B cell (primary cell): ENCODE measurements around the gene AMZ2.

ENCODE experiments used
- EZH2 ChIP-seq: IDR thresholded peaks from 2 replicates; pipeline ENCODE4 v1.6.1; 2012; ENCODE audit warnings: borderline replicate concordance, low read depth, mild to moderate bottlenecking, moderate library complexity, low read length; ENCODE audit not compliant: insufficient read depth, poor library complexity, severe bottlenecking
- TF ChIP-seq, protein P1 (sequence below): fragments of 200-600 bp; IDR thresholded peaks from one replicate; pipeline ENCODE4 v1.8.0; 2022; ENCODE audit warnings: antibody characterized with exemption, mild to moderate bottlenecking

DNA sequence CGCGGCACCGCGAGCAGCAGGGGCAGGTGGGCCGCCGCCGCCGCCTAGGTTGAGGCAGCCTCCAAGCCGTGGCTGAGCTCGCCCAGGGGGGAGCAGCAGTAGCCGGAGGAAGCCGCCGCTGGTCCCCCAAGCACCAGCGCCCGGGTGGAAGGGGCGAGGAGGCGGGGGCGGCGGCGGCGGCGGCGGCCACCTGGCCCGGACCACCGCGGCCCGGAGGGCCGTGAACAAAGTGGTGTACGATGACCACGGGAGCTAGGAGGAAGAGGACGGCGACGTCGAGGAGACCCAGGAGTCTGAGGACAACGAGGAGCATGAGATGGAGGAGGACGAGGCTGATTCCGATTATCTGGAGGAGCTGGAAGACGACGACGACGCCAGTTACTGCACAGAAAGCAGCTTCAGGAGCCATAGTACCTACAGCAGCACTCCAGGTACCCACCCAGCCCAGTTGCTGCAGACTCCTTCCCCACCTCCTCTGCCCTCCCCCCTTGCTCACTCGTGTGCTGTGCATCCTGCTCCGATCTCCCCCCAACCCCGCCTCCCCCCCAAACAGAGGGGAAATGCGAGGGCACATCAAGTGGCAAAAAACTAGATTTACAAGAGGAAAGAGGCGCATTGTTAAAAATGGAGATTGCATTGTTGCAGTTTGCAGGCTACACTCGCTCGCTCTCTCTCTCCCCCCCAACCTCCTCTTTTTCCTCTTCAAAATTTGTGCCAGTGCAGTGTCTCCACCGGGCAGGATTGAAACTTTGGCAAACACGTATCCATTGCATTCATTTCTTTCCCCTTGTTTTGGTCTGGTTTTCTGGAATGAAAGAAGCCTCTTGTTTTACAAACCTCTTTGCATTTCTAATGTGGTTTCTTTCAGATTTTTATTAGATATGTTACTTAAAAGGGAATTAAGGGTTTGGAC, 41.8 kb upstream of the AMZ2 start:
- TF ChIP-seq, protein P1, sequence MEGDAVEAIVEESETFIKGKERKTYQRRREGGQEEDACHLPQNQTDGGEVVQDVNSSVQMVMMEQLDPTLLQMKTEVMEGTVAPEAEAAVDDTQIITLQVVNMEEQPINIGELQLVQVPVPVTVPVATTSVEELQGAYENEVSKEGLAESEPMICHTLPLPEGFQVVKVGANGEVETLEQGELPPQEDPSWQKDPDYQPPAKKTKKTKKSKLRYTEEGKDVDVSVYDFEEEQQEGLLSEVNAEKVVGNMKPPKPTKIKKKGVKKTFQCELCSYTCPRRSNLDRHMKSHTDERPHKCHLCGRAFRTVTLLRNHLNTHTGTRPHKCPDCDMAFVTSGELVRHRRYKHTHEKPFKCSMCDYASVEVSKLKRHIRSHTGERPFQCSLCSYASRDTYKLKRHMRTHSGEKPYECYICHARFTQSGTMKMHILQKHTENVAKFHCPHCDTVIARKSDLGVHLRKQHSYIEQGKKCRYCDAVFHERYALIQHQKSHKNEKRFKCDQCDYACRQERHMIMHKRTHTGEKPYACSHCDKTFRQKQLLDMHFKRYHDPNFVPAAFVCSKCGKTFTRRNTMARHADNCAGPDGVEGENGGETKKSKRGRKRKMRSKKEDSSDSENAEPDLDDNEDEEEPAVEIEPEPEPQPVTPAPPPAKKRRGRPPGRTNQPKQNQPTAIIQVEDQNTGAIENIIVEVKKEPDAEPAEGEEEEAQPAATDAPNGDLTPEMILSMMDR = no peak
- TF ChIP-seq EZH2 = no peak
